Tibial nerve (tissue), 3 donors: ENCODE results near the gene PAK1IP1.

ENCODE experiments used
- POLR2A ChIP-seq, 2 donors: fragments of 450-650 bp; IDR thresholded peaks; one replicate each; pipeline ENCODE4 v1.6.1; 2017; ENCODE audit warnings: antibody characterized with exemption in 2 of 2, mild to moderate bottlenecking in 2 of 2, moderate library complexity in 2 of 2
- TF ChIP-seq, protein P1 (sequence below), 5 experiments: fragments of 200-600 bp in 3 of 5; fragments of 450-650 bp in 2 of 5; sonication (generic) in 3 of 5; IDR thresholded peaks; one replicate each; pipeline ENCODE4 v1.5.1; 2016 to 2019; ENCODE audit warnings: antibody characterized with exemption in 5 of 5, mild to moderate bottlenecking in 3 of 5, moderate library complexity in 2 of 5

- TF ChIP-seq, protein P1, sequence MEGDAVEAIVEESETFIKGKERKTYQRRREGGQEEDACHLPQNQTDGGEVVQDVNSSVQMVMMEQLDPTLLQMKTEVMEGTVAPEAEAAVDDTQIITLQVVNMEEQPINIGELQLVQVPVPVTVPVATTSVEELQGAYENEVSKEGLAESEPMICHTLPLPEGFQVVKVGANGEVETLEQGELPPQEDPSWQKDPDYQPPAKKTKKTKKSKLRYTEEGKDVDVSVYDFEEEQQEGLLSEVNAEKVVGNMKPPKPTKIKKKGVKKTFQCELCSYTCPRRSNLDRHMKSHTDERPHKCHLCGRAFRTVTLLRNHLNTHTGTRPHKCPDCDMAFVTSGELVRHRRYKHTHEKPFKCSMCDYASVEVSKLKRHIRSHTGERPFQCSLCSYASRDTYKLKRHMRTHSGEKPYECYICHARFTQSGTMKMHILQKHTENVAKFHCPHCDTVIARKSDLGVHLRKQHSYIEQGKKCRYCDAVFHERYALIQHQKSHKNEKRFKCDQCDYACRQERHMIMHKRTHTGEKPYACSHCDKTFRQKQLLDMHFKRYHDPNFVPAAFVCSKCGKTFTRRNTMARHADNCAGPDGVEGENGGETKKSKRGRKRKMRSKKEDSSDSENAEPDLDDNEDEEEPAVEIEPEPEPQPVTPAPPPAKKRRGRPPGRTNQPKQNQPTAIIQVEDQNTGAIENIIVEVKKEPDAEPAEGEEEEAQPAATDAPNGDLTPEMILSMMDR (IDR thresholded peaks at IDR 0.05) = no peak
- TF ChIP-seq POLR2A (IDR thresholded peaks at IDR 0.05) = no peak
Measured at GRCh38 chr6:10756085-10756484, 61.3 kb downstream of the PAK1IP1 start.
